Uterus (tissue), 2 donors: ENCODE results near the gene SACM1L.

Source experiments
- CTCF ChIP-seq, 4 experiments: fragments of 200-600 bp in 2 of 4; fragments of 450-650 bp in 2 of 4; sonication (generic) in 2 of 4; IDR thresholded peaks; one replicate each; pipeline ENCODE4 v1.5.1; 2016 to 2019; ENCODE audit warnings: antibody characterized with exemption in 4 of 4, mild to moderate bottlenecking in 2 of 4, moderate library complexity in 1 of 4
- POLR2A ChIP-seq, 2 donors: fragments of 450-650 bp; IDR thresholded peaks; one replicate each; pipeline ENCODE4 v1.6.1; 2016; ENCODE audit warnings: antibody characterized with exemption in 2 of 2, mild to moderate bottlenecking in 1 of 2, moderate library complexity in 1 of 2

DNA sequence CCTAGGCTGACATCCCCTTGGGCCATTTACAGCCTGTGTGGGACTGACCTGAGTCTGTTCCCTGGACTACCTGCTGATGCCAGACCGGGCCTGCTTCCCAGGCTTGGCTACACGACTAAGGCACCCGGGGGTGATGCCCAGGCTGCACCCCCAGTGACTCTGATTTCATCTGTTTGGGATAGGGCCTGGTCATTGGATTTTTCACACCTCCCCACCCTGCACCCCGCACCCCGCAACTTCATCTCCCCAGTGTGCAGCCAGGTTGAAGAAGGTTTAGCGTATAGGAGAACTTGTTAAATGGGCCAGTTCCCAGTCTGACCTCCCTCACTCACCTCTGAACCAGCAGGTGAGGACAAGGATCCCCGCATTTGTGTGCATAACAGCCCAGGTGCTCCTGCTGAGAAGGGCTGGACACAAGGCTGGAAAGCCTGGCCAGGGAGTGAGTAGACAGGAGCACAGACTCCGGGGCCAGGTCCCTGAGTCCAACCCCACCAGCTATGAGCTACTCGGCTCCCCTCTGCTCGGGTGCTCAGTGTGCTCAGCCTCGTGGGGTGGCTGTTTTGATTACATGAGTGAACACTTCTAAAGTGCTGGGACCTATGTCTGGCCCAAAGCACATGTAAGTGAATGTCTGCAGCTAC, 88.7 kb downstream of the SACM1L start:
- TF ChIP-seq CTCF (IDR thresholded peaks at IDR 0.05) (no peak), POLR2A (IDR thresholded peaks at IDR 0.05) (no peak)
